Lower leg skin (tissue), 3 donors: Measurements from ENCODE around the gene LRRC23.

ENCODE experiments used
- CTCF ChIP-seq, 3 donors: fragments of 450-650 bp; IDR thresholded peaks; one replicate each; pipeline ENCODE4 v1.5.1; 2016; ENCODE audit warnings: antibody characterized with exemption in 3 of 3, mild to moderate bottlenecking in 3 of 3, moderate library complexity in 2 of 3
- POLR2A ChIP-seq, 2 donors: fragments of 450-650 bp; IDR thresholded peaks; one replicate each; pipeline ENCODE4 v1.6.1; 2016 to 2017; ENCODE audit warnings: antibody characterized with exemption in 2 of 2, mild to moderate bottlenecking in 1 of 2, moderate library complexity in 1 of 2

GRCh38 chr12:6952863-6953441, 48.3 kb downstream of the LRRC23 start:
- TF ChIP-seq CTCF (IDR thresholded peaks at IDR 0.05) (no peak), POLR2A (IDR thresholded peaks at IDR 0.05) (no peak)
